Peyer's patch (tissue), 4 donors: ENCODE data around the gene ADARB1. TPM values are rescaled to one million over a fixed set of nuclear protein-coding genes. Genes with fewer than 3 reads are reported as not detected.

ENCODE experiments used
- DNase-seq, 3 donors: peaks; one replicate each; pipeline ENCODE4 v3.0.0-alpha.2; 2017 to 2019
- H3K27ac ChIP-seq, 4 donors: fragments of 200-600 bp; sonication (generic); one replicate each; pipeline ENCODE4 v1.5.1; 2016 to 2019
- H3K27me3 ChIP-seq, 2 donors: fragments of 200-600 bp; sonication (generic); one replicate each; pipeline ENCODE4 v1.5.1; 2019
- H3K36me3 ChIP-seq, 3 donors: fragments of 200-600 bp; sonication (generic); one replicate each; pipeline ENCODE4 v1.5.1; 2016 to 2019
- H3K4me1 ChIP-seq, 4 donors: fragments of 200-600 bp; sonication (generic); one replicate each; pipeline ENCODE4 v1.5.1; 2016 to 2019
- H3K4me3 ChIP-seq, 4 donors: fragments of 200-600 bp; sonication (generic); 1 replicate in 3 of 4; 2 replicates in 1 of 4; pipeline ENCODE4 v1.5.1; 2016 to 2019; ENCODE audit warnings: mild to moderate bottlenecking in 1 of 4
- H3K9me3 ChIP-seq, 4 donors: fragments of 200-600 bp; sonication (generic); one replicate each; pipeline ENCODE4 v1.5.1; 2016 to 2019; ENCODE audit warnings: mild to moderate bottlenecking in 1 of 4
- POLR2A ChIP-seq, 2 donors: fragments of 450-650 bp; IDR thresholded peaks; one replicate each; pipeline ENCODE4 v1.5.1; 2017; ENCODE audit warnings: antibody characterized with exemption in 2 of 2, mild to moderate bottlenecking in 2 of 2, moderate library complexity in 2 of 2
- total RNA-seq, 4 donors: library from RNA; depleted of rRNA; stranded (reverse); fragments of >200 nt; gene quantifications; one replicate each; pipeline ENCODE4 v1.1.0, GENCODE V29; 2016
- TF ChIP-seq, protein P1 (sequence below), 6 experiments: fragments of 450-650 bp in 4 of 6; fragments of 200-600 bp in 2 of 6; sonication (generic) in 1 of 6; IDR thresholded peaks; one replicate each; pipeline ENCODE4 v1.5.1; 2017 to 2019; ENCODE audit warnings: antibody characterized with exemption in 6 of 6, mild to moderate bottlenecking in 3 of 6, moderate library complexity in 1 of 6

Gene ADARB1
- total RNA-seq, 4 donors from 2014 or later, result 7.4 to 47.9 (median 10.0) TPM

DNA sequence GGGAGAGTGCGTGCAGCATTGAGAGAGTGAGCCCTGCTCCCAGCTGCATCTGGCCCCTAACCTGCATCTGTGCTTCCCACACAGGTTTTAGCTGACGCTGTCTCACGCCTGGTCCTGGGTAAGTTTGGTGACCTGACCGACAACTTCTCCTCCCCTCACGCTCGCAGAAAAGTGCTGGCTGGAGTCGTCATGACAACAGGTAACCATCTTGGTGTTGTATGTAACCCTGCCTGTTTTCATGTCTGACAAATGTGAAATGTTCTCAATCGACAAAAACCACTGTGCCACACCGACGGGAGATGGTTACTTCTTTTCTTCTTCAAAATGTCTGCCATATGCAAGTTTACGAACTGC lies 105.8 kb downstream of the ADARB1 start:
- peaks cover 0 to 12% (median 0%) of the 10 kb centered on the region in 3 donors for H3K36me3 ChIP-seq
- no peaks in the 10 kb centered on the region for H3K27me3 ChIP-seq
- no peak overlapping the region for H3K27ac ChIP-seq
- no peak for DNase-seq
- TF ChIP-seq, protein P1, sequence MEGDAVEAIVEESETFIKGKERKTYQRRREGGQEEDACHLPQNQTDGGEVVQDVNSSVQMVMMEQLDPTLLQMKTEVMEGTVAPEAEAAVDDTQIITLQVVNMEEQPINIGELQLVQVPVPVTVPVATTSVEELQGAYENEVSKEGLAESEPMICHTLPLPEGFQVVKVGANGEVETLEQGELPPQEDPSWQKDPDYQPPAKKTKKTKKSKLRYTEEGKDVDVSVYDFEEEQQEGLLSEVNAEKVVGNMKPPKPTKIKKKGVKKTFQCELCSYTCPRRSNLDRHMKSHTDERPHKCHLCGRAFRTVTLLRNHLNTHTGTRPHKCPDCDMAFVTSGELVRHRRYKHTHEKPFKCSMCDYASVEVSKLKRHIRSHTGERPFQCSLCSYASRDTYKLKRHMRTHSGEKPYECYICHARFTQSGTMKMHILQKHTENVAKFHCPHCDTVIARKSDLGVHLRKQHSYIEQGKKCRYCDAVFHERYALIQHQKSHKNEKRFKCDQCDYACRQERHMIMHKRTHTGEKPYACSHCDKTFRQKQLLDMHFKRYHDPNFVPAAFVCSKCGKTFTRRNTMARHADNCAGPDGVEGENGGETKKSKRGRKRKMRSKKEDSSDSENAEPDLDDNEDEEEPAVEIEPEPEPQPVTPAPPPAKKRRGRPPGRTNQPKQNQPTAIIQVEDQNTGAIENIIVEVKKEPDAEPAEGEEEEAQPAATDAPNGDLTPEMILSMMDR (IDR thresholded peaks at IDR 0.05), result no peak
- TF ChIP-seq POLR2A (IDR thresholded peaks at IDR 0.05), result no peak
- no peaks in the 10 kb centered on the region for H3K9me3 ChIP-seq
- H3K4me3 ChIP-seq, result no peak overlapping the region
- H3K4me1 ChIP-seq, result no peaks in the 10 kb centered on the region

DNA sequence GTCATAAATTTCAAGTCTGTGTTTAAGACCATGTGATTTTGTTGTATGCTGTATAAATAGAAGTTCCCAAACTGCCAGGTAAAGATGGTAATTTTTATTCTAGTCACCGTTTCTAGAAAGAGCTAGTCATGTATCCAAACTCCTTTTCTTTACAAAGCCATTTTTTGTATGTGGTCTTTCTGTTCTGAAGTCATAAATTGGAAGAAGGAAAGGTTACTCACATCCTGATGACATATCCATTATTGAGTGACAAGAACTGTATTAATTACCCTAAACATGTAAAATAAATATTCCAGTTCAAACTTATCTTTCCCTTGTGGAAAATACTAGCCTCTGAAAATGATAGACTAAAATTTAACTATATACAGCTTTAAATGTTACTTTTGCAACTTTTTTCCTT lies 108.6 kb downstream of the ADARB1 start:
- H3K27ac ChIP-seq, result no peak overlapping the region
- H3K4me3 ChIP-seq, result no peak overlapping the region
- TF ChIP-seq POLR2A (IDR thresholded peaks at IDR 0.05), result no peak
- TF ChIP-seq, protein P1 (IDR thresholded peaks at IDR 0.05), result no peak
- peaks cover 0 to 8% (median 3%) of the 10 kb centered on the region in 4 donors for H3K9me3 ChIP-seq
- no peaks in the 10 kb centered on the region for H3K4me1 ChIP-seq
- DNase-seq, result no peak
- H3K36me3 ChIP-seq, result peaks cover 0 to 22% (median 0%) of the 10 kb centered on the region in 3 donors
- no peaks in the 10 kb centered on the region for H3K27me3 ChIP-seq

DNA sequence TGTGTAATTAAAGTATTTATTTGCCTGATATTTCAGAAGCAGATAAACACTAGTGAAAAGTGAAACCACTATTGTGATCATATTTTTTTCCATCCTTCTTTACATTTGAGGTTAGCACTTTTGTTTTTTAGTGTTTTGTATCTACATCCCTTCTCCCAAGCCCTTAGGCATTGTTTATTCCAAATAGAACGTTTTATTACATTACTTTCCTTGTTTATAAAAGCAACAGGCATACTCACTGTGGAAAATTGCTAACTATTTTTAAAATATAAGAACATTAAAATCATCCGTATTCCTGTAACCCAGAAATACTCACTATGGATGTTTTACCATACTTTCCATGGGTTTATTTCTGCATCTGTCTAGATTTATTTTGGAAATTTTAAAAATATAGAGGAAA lies 109.5 kb downstream of the ADARB1 start:
- no peak for DNase-seq
- Histone ChIP-seq H3K4me1 (no peaks in the 10 kb centered on the region), H3K36me3 (peaks cover 0 to 22% (median 0%) of the 10 kb centered on the region in 3 donors), H3K27me3 (no peaks in the 10 kb centered on the region), H3K27ac (no peak overlapping the region), H3K9me3 (peaks cover 0 to 13% (median 5%) of the 10 kb centered on the region in 4 donors), H3K4me3 (no peak overlapping the region)
- TF ChIP-seq, protein P1 (IDR thresholded peaks at IDR 0.05), result no peak
- no peak for TF ChIP-seq POLR2A (IDR thresholded peaks at IDR 0.05)

DNA sequence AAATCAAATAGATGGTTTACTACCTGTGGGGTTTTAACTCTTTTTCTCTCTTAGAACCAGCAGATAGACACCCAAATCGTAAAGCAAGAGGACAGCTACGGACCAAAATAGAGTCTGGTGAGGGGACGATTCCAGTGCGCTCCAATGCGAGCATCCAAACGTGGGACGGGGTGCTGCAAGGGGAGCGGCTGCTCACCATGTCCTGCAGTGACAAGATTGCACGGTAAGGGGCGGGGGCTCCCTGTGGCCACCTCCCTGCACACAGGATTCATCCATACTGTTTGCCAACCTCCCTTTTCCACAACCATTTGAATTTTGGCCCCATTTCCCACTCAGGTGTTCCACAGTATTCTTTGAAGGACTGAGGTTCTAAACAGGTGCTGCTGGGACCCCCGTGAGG lies 110.5 kb downstream of the ADARB1 start:
- H3K36me3 ChIP-seq, result peaks cover 0 to 22% (median 0%) of the 10 kb centered on the region in 3 donors
- no peak for TF ChIP-seq POLR2A (IDR thresholded peaks at IDR 0.05)
- TF ChIP-seq, protein P1 (IDR thresholded peaks at IDR 0.05), result no peak
- H3K4me3 ChIP-seq, result no peak overlapping the region
- no peaks in the 10 kb centered on the region for H3K27me3 ChIP-seq
- no peaks in the 10 kb centered on the region for H3K4me1 ChIP-seq
- peaks cover 0 to 13% (median 5%) of the 10 kb centered on the region in 4 donors for H3K9me3 ChIP-seq
- H3K27ac ChIP-seq, result no peak overlapping the region
- no peak for DNase-seq

DNA sequence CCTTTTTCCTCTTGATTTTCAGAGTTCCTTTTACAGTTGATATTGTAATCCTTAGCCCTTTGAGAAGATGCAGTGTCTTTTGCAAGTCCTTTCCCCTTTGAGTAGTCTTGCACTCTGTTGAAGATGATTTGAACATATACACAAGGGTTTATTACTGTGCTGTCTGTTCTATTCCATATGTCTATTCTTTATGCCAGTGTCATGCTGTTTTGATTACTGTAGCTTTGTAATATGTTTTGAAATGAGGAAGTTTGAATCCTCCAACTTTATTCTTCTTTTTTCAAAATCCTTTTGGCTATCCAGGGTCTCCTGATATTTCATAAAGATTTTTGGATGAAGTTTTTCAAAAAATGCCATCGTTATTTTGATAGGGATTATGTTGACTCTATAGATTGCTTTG lies 112.3 kb downstream of the ADARB1 start:
- Histone ChIP-seq H3K27me3 (no peaks in the 10 kb centered on the region), H3K9me3 (peaks cover 0 to 13% (median 5%) of the 10 kb centered on the region in 4 donors), H3K4me1 (no peaks in the 10 kb centered on the region), H3K4me3 (no peak overlapping the region), H3K36me3 (peaks cover 0 to 18% (median 0%) of the 10 kb centered on the region in 3 donors), H3K27ac (no peak overlapping the region)
- TF ChIP-seq, protein P1 (IDR thresholded peaks at IDR 0.05), result no peak
- TF ChIP-seq POLR2A (IDR thresholded peaks at IDR 0.05), result no peak
- no peak for DNase-seq

DNA sequence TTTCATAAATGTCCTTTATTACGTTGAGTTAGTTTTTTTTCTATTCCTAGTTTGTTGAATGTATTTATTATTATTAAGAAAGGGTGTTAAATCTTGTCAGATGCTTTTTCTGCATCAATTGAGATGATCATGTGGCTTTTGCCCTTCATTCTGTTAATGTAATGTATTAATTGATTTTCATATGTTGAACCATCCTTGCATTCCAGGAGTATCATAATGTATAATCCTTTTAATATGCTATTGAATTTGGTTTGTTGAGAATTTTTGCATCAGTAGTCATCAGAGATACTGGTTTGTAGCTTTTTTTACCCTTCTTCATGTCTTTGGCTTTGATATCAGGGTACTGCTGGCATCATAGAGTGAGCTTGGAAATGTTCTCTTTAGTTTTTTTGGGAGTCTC lies 113.3 kb downstream of the ADARB1 start:
- Histone ChIP-seq H3K36me3 (peaks cover 0 to 18% (median 0%) of the 10 kb centered on the region in 3 donors), H3K4me3 (no peak overlapping the region)
- DNase-seq, result no peak

More for the DNA sequence above, 113.3 kb downstream of the ADARB1 start:
- no peak overlapping the region for H3K27ac ChIP-seq
- peaks cover 0 to 13% (median 5%) of the 10 kb centered on the region in 4 donors for H3K9me3 ChIP-seq
- TF ChIP-seq, protein P1 (IDR thresholded peaks at IDR 0.05), result no peak
- no peak for TF ChIP-seq POLR2A (IDR thresholded peaks at IDR 0.05)
- no peaks in the 10 kb centered on the region for H3K27me3 ChIP-seq
- H3K4me1 ChIP-seq, result no peaks in the 10 kb centered on the region
